ENCODE measurements around the gene CAPZA2.
"Not testable (repeated sequence)": the region's sequence is repeated elsewhere in the genome, so short reads cannot be mapped to it uniquely, and the experiment has no call there.

The CAPZA2 gene

DNA sequence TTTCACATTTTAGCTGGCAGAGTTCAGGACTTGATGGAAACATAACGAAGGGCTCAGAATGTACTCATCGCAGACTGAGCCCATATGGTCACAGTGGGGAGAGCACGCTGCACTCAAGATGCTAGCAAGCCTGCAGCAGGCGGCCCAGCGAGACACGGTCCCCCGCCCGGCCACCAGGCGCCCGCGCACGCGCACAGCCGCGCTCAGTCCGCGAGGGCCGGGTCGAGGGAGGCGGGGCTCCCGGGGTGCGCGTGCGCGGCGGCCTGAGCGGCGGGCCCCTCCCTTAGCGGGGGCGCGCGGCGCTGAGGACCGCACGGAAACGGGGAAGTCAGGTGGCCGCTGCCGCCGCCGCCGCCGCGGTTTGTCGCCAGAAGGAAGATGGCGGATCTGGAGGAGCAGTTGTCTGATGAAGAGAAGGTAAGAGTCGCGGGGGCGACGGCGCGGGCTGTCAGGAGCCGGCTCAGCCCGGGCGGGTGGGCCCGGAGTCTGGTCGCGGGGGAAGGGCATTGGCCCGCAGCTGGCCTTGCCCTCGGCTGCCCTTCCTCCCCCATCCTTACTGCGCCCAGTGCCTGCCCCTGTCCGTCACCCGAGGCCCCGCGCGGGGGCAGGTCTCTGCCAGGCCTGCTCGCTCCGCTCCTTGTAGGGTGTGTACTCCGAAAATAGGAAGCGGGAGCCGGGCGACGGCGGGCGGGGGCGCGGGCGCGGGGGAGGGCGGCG, at the start of gene CAPZA2:
CAPZA2 (plus strand) TSS at position 354 of the 717 bp plus-strand sequence; CDS start at position 379, 25 bp downstream.
- peak; percentile 94 to 96 for DNase-seq (ENCODE audit: low read depth in 2 of 2)

DNA sequence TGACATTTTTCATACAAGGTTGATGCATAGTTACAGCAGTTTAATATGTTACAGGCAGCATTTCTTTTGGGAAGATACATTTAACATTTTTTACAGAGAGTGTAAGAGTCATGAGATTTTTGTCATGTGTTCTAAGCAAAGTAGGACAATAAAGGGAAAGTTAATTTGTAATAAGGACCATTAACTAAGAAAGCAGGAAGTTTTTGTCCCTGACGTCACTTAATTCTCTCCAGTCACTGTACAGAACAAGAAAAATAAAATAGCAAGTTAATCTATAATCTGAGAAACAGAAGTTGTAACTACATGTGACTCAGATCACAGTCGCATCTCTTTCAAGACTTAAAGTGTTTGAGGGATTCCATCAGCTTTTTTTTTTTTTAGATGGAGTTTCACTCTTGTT, 49.5 kb upstream of the CAPZA2 start:
- DNase-seq (ENCODE audit: low read depth in 2 of 2): no peak

DNA sequence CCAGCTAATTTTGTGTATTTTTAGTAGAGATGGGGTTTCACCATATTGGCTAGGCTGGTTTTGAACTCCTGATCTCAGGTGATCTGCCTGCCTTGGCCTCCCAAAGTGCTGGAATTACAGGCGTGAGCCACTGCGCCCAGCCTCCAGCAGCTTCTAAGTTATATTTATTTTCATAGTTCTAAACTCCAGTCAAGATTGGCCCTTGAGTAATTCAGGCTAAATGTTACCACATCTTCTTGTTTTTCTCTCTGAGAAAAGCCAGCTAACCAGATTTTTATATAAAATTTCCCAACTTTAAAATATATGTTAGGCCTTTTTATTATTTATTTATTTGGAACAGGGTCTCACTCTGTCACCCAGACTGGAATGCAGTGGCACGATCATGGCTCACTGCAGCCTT, 49.0 kb upstream of the CAPZA2 start:
- DNase-seq (ENCODE audit: low read depth in 2 of 2): not testable (repeated sequence)

DNA sequence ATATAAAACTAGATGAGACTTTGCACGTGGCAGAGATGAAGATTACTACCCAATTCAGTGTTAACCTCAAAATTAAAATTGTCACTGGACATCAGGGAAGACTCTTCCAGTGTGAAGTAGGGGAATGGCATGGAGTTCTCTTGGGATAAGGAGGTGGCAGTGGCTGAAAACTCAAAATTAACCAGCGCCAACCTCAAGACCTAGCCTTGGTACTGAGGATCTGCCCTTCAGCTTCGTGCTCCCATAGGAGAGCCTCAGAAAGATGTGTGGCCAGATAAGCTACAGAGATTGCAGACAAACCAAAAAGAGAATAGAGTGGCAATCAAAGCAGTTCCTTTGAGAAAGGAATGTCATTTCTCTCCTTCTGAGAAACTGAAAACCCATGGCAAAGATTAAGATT, 47.3 kb upstream of the CAPZA2 start:
- DNase-seq (ENCODE audit: low read depth in 2 of 2): no peak

DNA sequence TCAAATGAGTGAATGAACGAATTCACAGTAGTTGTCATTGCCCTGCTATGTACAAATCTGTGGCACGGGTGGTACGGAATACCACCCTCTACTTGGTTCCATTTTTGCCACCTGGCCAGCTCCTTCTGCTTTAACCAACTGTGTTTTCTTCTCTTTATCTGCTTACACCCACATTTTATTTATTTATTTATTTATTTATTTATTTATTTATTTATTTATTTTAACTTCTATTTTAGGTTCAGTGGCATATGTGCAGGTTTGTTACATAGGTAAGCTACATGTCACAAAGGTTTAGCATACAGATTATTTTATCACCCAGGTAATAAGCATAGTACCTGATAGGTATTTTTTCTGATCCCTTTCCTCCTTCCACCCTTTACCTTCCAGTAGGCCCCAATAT, 42.2 kb upstream of the CAPZA2 start:
- DNase-seq (ENCODE audit: low read depth in 2 of 2): no peak

DNA sequence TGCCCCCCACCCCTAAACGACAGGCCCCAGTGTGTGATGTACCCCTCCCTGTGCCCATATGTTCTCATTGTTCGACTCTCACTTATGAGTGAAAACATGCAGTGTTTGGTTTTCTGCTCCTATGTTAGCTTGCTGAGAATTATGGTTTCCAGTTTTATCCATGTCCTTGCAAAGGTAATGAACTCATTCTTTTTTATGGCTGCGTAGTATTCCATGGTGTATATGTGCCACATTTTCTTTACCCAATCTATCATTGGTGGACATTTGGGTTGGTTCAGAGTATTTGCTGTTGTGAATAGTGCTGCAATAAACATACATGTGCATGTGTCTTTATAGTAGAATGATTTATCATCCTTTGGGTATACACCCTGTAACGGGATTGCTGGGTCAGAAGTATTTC, 40.7 kb upstream of the CAPZA2 start:
- not testable (repeated sequence) for DNase-seq (ENCODE audit: low read depth in 2 of 2)

DNA sequence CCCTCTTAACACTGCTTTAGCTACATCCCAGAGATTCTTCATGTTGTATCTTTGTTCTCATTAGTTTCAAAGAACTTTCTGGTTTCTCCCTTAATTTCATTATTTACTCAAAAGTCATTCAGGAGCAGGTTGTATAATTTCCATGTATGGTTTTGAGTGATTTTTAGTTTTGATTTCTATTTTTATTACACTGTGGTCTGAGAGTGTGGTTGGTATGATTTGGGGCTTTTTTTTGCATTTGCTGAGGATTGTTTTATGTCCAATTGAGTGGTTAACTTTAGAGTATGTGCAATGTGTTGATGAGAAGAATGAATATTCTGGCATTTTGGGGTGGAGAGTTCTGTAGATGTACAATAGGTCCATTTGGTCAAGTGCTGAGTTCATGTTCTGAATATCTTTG, 37.9 kb upstream of the CAPZA2 start:
- no peak for DNase-seq (ENCODE audit: low read depth in 2 of 2)

DNA sequence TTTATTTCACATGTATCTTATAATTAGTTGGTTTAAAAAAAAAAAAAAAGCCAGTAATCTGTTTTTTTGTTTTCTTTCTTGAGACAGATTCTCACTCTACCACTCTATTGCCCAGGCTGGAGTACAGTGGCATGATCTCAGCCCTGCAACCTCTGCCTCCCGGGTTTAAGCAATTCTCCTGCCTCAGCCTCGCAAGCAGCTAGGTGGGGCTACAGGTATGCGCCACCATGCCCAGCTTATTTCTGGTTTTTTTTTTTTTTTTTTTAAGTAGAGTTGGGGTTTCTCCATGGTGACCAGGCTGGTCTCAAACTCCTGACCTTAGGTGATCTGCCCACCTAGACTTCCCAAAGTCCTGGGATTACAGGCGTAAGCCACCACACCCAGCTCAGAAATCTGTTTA, 34.1 kb upstream of the CAPZA2 start:
- no peak for DNase-seq (ENCODE audit: low read depth in 2 of 2)

DNA sequence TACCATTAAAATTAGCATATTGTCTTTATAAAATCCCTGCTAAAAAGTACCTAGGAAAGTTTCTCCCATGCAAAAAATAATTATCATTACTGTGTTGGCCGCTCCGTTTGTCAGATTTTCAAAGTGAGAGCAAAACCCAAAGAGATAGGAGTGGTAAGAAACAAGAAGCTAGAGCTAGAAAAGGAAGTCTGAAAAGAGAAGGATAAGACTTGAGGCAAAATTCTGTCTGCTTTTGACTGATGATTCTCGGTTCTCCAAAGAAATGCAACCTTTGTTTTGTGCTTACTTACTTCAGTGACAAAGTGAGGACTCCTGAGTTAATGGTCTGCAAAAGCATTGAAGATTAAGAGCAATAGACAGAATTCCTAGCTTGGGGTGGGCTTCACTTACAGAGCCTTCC, 33.3 kb upstream of the CAPZA2 start:
- no peak for DNase-seq (ENCODE audit: low read depth in 2 of 2)

DNA sequence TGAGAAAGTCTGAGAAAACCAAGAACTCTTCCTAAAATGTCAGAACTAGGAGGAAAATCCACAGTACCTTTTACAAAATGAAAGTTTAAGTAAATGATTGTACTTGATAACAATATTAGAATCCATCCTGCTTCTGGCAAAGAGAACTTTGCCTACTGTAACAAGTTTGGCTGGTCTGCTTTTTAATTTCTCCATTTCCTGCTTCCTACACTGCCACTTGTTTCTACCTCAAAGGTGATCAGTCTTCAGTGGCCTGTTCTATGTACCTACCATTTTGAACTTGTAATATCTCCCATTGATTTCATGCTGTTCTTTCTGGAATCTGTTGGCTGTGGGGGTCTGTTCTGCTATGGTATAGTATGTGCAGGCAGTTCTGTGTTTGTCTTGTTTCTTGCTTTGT, 32.9 kb upstream of the CAPZA2 start:
- no peak for DNase-seq (ENCODE audit: low read depth in 2 of 2)

DNA sequence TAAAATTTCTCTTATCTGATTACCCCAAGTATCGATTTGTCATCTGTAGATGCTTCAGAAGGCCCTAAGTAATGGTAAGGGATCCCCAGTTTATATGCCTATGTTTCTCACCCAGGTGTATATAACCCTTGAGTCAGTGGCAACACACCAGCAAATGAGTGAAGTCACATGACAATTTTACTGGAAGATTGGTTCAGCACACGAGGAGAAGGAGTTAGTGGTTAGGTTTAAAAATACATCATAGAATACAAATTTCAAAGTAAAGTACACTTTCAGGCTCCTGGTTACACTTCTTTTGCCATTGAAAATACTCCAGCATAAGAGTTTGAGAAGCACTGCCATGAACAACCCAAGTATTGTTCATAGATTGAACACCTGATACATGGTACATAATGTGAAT, 29.7 kb upstream of the CAPZA2 start:
- DNase-seq (ENCODE audit: low read depth in 2 of 2): no peak

DNA sequence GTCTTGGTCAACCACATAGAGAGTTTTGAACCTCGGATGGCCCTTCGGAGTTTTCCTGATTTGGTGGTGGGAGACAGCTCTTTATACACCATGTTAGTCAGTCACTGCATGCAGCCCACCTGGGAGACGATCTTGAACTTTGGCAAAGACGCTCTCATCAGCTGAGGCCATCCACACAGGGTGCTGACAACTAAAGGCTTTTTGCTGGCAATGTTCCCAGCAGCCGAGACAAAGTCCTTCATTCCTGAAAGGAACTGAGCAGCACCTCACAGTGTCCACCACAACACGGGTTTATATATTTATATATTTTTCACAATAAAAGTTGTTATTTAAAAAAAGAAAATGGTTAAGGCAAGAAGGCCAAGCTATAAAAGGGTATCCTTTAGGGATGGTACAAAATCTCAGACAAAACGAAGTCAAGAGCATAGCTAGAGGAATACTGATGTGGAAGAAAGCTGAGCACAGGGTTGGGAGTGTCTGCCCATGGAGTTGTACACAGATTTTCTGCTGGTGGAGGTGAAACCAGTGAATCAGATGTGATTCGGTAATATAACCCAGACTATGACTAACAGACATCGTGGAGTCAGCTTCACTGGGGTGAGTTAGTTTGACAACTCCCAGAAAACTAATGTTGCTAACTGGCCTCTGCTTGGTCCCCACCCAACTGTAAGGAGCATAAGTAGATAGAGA, 27.4 kb upstream of the CAPZA2 start:
- DNase-seq (ENCODE audit: low read depth in 2 of 2): no peak

DNA sequence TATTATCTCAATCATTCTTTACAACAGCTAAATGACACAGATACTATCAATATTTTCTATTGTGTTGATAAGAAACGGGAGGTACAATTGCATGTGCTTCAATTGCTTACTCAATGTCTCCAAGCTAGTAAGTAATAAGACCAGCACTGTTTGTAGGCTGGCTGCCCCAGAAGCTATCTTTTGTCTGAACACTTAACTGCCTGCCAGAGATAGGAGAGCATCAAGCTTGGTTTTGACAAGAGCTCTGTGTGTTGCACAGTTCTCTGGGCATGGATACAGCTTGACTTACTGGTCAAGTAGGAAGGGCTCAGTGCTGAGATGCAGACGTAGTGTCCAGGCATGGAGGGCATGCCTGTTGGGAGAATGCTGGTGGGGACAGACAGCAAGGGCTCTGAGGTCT, 26.3 kb upstream of the CAPZA2 start:
- no peak for DNase-seq (ENCODE audit: low read depth in 2 of 2)

DNA sequence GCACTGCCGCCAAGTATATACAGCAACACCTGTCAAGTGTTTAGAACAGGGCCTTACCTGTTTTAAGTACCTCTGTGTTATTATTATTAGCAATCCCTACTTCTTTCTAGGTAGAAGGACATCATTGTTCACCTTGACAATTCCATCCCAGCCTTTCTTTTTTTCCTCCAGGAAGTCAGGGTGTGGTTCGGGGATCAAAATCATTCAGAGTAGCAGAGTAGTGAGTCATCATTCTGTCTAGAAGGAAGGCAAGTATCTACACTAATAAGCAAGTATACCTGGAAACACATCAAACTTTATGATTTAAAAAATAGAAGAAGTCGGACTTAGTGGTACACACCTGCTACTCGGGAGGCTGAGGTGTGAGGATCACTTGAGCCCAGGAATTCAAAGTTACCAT, 25.5 kb upstream of the CAPZA2 start:
- DNase-seq (ENCODE audit: low read depth in 2 of 2): no peak

DNA sequence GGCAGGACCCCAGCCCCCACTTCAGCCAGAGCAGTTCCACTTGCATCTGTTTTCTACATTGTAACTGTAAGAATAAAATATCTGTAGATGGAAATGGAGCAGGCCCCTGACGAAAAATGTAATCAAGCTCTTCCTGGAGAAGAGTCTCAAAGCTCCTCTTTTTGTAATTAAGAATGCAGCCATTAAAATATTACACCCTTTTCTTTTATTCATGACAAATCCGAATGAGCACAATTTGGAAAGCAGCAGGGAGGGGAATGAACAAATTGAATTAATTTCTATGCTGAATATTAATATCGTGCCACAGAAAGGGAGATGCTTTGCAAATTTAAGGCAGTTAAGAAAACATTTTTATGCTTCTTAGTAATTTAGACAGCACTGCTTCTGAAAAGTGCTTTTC, 24.8 kb upstream of the CAPZA2 start:
- no peak for DNase-seq (ENCODE audit: low read depth in 2 of 2)

DNA sequence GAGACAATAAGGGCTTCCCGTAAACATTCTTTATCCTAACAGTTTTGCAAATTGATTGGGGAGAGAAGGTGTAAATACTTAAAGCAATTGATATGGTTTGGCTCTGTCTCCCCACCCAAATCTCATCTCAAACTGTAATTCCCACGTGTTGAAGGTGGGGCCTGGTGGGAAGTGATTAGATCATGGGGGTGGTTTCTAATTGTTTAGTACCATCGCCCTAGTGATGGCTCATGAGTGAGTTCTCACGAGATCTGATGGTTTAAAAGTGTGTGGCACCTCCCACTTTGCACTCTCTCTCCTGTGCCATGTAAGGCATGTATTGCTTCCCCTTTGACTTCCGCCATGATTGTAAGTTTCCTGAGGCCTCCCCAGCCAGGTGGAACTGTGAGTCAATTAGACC, 22.1 kb upstream of the CAPZA2 start:
- no peak for DNase-seq (ENCODE audit: low read depth in 2 of 2)

DNA sequence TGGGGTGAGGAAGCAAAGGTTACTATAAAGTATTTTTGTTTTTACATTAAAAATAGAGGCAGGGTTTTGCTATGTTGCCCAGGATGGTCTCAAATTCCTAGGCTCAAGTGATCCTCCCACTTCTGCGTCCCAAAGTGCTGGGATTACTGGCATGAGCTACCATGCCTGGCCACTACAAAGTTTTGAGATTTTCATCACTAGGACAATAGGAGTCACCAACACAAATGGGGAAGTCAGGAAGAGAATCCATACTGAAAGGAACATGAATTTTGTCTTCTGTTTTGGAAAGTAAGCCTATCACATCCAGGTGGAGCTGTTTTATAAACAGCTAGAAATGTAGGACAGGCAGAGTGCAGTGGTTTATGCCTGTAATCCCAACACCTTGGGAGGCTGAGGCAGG, 20.0 kb upstream of the CAPZA2 start:
- no peak for DNase-seq (ENCODE audit: low read depth in 2 of 2)

DNA sequence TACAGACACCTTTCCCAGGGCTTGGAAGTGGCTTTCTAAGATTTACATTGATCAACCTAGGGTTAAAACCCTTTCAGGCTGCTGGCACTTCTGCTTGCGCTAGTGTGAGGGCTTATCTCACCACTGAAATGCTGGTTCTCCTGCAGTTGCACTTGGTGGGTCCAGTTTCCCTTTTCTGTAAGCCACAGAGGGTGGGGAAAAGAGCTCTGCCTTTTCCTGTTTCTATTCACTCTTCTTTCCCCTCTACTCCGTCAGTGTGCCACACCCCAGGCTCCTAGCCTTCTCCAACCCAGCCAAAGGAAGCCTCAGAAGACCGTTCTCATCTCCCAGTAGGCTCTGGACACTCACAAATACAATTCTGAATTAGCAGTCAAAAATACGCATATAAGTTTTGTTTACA, 19.0 kb upstream of the CAPZA2 start:
- DNase-seq (ENCODE audit: low read depth in 2 of 2): no peak

DNA sequence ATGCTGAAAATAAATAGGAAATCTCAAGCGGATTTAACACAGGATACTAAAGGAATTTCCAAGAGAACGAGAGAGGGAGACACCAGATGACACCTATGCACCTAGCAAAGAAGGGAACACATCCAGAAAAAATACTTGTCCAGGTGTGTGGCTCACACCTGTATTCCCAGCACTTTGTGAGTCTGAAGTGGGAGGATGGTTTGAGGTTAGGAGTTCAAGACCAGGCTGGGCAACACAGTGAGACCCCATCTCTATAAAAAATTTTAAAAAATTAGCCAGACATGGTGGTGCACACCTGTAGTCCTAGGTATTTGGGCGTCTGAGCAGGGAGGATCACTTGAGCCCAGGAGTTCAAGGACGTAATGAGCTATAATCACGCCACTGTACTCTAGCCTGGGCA, 11.2 kb upstream of the CAPZA2 start:
- DNase-seq (ENCODE audit: low read depth in 2 of 2): no peak

DNA sequence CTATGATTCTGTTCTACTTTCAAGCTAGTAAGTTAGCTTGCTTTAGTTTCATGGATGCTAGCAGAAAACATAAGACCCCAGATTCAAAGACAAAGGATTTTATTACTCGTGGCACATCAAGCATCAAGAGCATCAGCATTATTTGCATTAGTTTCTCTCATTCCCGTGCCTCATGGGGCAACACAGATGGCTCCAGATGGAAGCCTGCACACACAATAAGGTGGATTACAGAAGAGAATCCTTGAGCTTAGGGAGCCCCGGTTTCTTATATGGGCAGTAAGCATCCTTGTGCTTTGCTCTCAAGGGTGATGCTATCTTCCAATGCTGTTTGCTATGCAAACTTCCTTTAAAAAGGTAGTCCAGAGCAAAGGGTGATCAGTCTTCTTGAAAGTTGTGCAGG, 10.7 kb upstream of the CAPZA2 start:
- no peak for DNase-seq (ENCODE audit: low read depth in 2 of 2)

DNA sequence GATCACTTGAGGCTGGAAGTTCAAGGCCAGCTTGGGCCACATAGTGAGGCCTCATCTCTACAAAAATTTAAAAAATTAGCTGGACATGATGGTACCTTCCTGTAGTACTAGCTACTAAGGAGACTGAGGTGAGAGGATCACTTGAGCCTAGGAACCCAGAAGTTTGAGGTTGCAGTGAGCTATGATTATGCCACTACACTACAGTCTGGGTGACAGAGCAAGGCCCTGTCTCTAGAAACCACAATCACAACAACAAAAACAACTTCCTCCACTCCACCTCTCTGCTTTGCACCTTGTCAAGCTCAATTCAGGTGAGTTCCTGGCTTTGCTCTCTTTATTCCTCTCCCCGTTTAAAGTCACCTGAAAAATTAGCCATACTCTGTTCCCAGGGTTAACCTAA, 8.3 kb upstream of the CAPZA2 start:
- no peak for DNase-seq (ENCODE audit: low read depth in 2 of 2)

DNA sequence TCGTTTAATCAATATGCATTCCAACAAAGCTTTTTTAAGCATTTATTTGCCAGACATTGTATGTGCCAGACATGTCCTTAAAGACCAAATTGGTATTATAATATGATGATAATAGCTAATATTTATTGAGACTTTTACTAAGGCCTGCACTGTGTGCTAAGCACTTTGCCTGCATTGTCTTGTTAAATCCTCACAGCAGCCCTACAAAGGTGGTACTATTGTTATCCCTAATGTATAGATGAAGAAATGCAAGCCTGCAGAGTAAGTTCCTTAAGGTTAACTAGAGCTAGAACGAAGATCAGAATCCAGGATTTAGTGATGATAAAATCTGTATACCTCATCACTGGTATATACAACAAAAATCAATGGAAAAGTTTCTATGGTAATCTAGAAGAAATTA, 5.3 kb upstream of the CAPZA2 start:
- DNase-seq (ENCODE audit: low read depth in 2 of 2): no peak

DNA sequence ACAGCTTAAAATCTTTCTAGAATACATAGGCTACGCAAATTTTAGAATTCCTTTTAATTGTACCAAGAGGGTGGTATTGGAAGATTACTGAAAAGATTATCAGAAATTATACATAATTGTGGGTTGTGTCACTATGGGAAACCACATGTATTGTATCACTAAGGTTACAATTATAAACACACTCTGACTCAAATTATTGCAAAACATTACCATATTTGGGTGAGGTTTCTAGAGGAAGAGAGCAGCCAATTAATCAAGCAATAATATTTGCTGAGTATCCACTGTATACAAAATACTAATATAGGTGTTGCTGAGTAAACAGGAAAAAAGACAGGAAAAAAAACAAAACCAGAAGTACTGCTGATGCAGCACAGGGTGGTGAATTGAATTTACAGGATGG, 3.1 kb upstream of the CAPZA2 start:
- DNase-seq (ENCODE audit: low read depth in 2 of 2): no peak

DNA sequence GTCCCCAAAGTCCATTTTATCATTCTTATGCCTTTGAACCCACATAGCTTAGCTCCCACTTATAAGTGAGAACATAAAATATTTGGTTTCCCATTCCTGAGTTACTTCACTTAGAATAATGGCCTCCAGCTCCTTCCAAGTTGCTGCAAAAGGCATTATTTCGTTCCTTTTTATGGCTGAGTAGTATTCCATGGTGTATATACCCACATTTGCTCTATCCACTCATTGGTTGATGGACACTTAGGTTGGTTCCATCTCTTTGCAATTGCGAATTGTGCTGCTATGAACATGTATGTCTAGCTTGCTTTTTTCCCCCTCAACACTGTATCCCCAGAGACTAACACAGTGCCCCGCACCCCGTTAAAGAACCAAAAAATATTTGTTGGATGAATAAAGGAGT, 670 bp upstream of the CAPZA2 start:
- DNase-seq (ENCODE audit: low read depth in 2 of 2): no peak

All from stimulated activated CD4-positive, alpha-beta T cell treated with anti-CD3 and anti-CD28 coated beads, Interleukin-1b, Interleukin-23, amount 100 ng/mL, for 4 hours (primary cell).